Measurements from ENCODE around the gene TEX48. TPM values are rescaled to one million over a fixed set of nuclear protein-coding genes. Genes with fewer than 3 reads are reported as not detected.

TEX48 gene, protein sequence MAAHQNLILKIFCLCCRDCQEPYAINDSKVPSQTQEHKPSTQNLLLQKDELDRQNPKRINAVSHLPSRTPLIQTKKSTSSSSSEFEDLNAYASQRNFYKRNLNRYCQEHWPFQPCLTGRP
- total RNA-seq (not detected), polyA plus RNA-seq (not detected)

DNA sequence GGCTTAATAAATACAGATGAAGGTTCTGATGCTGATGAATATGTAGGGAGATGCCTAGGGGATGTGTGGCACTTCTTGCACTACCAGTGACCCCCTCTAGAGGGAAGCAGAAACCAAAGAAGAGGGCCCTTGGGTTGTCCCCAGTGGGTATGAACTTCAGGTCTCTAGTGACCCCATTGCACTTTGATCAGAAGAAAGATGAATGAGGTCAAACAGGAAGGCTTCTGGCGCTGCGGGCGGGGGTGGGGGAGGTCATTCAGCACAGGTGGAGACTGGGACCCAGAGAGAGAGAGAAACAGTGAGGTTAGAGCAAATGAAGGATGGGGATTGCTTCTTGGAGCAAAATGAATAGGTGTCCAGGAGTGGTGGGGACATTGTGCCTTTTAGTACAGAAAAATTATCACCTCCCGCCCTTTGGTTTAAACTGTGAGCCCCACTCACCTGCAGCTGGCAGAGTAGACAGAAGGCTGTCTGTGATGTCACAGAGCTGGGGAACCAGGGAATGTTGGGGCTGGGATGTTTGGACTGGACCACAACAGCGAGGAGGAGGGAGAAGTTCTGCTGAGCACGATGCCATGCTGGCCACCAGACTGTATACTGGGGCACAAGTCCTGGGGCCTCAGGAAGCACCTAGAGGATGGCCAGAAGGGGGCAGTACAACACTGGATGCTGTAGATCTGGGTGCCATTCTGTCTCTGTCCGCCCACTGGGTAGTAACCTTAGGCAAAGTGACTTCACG, at the start of gene TEX48:
TSS of gene TEX48 (minus strand) at position 599 of the 739 bp plus-strand sequence. CDS start 10,469 bp downstream, outside the sequence.
- peak within 1 kb of the TSS in 1 of 3 donors; percentile 21 for H3K27ac Mint-ChIP-seq
- H3K27me3 ChIP-seq (ENCODE audit: control insufficient read depth, insufficient read depth, low read length), result peaks cover 15% of the 10 kb centered on the region
- no peak within 1 kb of the TSS for H3K4me3 ChIP-seq (ENCODE audit: low read depth, low read length)
- ATAC-seq (ENCODE audit: low read depth in 2 of 2), result peak; percentile 87 to 88
- H3K27me3 Mint-ChIP-seq, result peaks cover 37% of the 10 kb centered on the region
- no peaks in the 10 kb centered on the region for H3K36me3 ChIP-seq (ENCODE audit: control insufficient read depth, insufficient read depth, low read length)
- peak within 1 kb of the TSS in 1 of 4 donors; percentile 59 for H3K4me3 Mint-ChIP-seq
- peaks cover 6% of the 10 kb centered on the region for H3K4me1 ChIP-seq (ENCODE audit: control insufficient read depth, insufficient read depth, low read length, poor library complexity, severe bottlenecking)
- no peak within 1 kb of the TSS for H3K27ac ChIP-seq (ENCODE audit: insufficient read depth, low read length, poor library complexity, severe bottlenecking)
- H3K9me3 Mint-ChIP-seq, result peaks cover 0 to 2% (median 0%) of the 10 kb centered on the region in 7 donors
- peaks cover under 1 to 11% (median 5%) of the 10 kb centered on the region in 4 donors for H3K4me1 Mint-ChIP-seq
- peak; percentile 50 to 95 (median 66) for DNase-seq
- H3K36me3 Mint-ChIP-seq, result no peaks in the 10 kb centered on the region
- no peaks in the 10 kb centered on the region for H3K9me3 ChIP-seq (ENCODE audit: control insufficient read depth in 2 of 2, low read length in 2 of 2)

DNA sequence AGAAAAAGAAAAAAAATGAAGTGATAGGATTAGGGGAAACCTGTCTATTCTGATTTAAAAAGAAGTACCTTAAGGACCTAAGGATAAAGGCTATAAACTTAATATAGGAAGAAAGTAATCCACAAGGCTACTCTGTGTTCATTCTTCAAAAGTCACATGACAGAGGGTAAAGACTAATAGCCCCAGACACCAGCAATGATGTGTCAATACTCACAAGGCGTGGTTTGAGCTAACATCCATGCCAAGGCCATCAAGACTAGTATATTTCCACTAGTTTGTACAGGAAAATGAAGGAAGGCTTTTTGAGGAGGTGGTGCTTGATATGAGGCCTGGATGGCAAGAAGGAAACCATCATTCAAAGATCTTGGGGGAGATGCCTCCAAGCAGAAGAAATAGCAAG, 49.7 kb upstream of the TEX48 start:
- Histone ChIP-seq H3K4me3 (ENCODE audit: low read depth, low read length) (no peak overlapping the region), H3K4me1 (ENCODE audit: control insufficient read depth, insufficient read depth, low read length, poor library complexity, severe bottlenecking) (peaks cover 10% of the 10 kb centered on the region), H3K27ac (ENCODE audit: insufficient read depth, low read length, poor library complexity, severe bottlenecking) (no peak overlapping the region), H3K27me3 (ENCODE audit: control insufficient read depth, insufficient read depth, low read length) (no peaks in the 10 kb centered on the region), H3K9me3 (ENCODE audit: control insufficient read depth in 2 of 2, low read length in 2 of 2) (no peaks in the 10 kb centered on the region), H3K36me3 (ENCODE audit: control insufficient read depth, insufficient read depth, low read length) (no peaks in the 10 kb centered on the region)
- H3K36me3 Mint-ChIP-seq, result no peaks in the 10 kb centered on the region
- H3K27me3 Mint-ChIP-seq, result peaks cover 7% of the 10 kb centered on the region
- ATAC-seq (ENCODE audit: low read depth in 2 of 2) (no peak), DNase-seq (no peak)
- peaks cover 4 to 20% (median 12%) of the 10 kb centered on the region in 4 donors for H3K4me1 Mint-ChIP-seq
- H3K4me3 Mint-ChIP-seq, result no peak overlapping the region
- H3K27ac Mint-ChIP-seq, result no peak overlapping the region
- peaks cover 0 to 5% (median 0%) of the 10 kb centered on the region in 7 donors for H3K9me3 Mint-ChIP-seq

DNA sequence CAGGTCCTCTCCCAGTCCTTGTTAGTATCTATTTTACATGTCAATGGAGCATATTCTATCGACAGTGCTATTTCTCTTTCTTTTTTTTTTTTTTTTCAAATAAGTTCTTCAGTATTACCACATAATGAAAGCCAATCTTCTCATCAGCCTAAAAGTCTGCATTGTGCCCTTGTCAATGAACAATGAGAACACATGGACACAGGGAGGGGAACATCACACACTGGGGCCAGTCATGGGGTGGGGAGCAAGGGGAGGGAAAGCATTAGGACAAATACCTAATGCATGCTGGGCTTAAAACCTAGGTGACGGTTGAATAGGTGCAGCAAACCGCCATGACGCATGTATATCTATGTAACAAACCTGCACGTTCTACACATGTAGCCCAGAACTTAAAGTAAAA, 47.7 kb upstream of the TEX48 start:
- H3K4me3 ChIP-seq (ENCODE audit: low read depth, low read length), result no peak overlapping the region
- H3K36me3 Mint-ChIP-seq, result no peaks in the 10 kb centered on the region
- H3K4me1 ChIP-seq (ENCODE audit: control insufficient read depth, insufficient read depth, low read length, poor library complexity, severe bottlenecking), result no peaks in the 10 kb centered on the region
- no peak overlapping the region for H3K4me3 Mint-ChIP-seq
- no peaks in the 10 kb centered on the region for H3K36me3 ChIP-seq (ENCODE audit: control insufficient read depth, insufficient read depth, low read length)
- ATAC-seq (ENCODE audit: low read depth in 2 of 2) (no peak), DNase-seq (no peak)
- H3K27ac Mint-ChIP-seq, result no peak overlapping the region
- H3K4me1 Mint-ChIP-seq, result peaks cover 0 to under 1% (median under 1%) of the 10 kb centered on the region in 4 donors
- no peaks in the 10 kb centered on the region for H3K27me3 ChIP-seq (ENCODE audit: control insufficient read depth, insufficient read depth, low read length)
- H3K27me3 Mint-ChIP-seq, result no peaks in the 10 kb centered on the region
- H3K27ac ChIP-seq (ENCODE audit: insufficient read depth, low read length, poor library complexity, severe bottlenecking), result no peak overlapping the region
- H3K9me3 Mint-ChIP-seq, result peaks cover 0 to 5% (median 0%) of the 10 kb centered on the region in 7 donors
- H3K9me3 ChIP-seq (ENCODE audit: control insufficient read depth in 2 of 2, low read length in 2 of 2), result no peaks in the 10 kb centered on the region

DNA sequence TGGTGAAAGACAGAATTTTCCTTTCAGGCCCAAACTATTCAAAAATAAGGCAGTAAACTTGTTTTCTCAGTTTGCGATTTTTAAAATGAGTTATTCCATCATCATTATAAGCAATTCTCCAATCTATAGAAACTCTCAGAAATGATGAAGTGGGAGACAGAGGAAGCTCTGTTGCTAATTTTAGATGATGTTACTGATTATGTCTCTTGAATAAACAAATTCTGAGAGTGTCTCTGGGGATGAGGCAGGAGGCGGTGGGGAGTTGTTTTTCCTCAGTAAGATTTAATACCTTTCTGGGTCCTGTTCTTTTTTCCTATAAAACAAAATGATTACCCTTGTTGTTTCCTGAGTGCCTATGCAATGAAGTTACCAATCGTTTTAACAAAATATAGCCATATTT, 43.9 kb upstream of the TEX48 start:
- no peak overlapping the region for H3K27ac Mint-ChIP-seq
- no peaks in the 10 kb centered on the region for H3K4me1 ChIP-seq (ENCODE audit: control insufficient read depth, insufficient read depth, low read length, poor library complexity, severe bottlenecking)
- peaks cover 15% of the 10 kb centered on the region for H3K27me3 Mint-ChIP-seq
- no peak overlapping the region for H3K4me3 ChIP-seq (ENCODE audit: low read depth, low read length)
- DNase-seq (no peak), ATAC-seq (ENCODE audit: low read depth in 2 of 2) (no peak)
- no peaks in the 10 kb centered on the region for H3K27me3 ChIP-seq (ENCODE audit: control insufficient read depth, insufficient read depth, low read length)
- no peaks in the 10 kb centered on the region for H3K9me3 ChIP-seq (ENCODE audit: control insufficient read depth in 2 of 2, low read length in 2 of 2)
- H3K27ac ChIP-seq (ENCODE audit: insufficient read depth, low read length, poor library complexity, severe bottlenecking), result no peak overlapping the region
- H3K36me3 Mint-ChIP-seq, result no peaks in the 10 kb centered on the region
- peaks cover 0 to 5% (median 0%) of the 10 kb centered on the region in 7 donors for H3K9me3 Mint-ChIP-seq
- H3K36me3 ChIP-seq (ENCODE audit: control insufficient read depth, insufficient read depth, low read length), result no peaks in the 10 kb centered on the region
- no peak overlapping the region for H3K4me3 Mint-ChIP-seq
- peaks cover 0 to 6% (median 3%) of the 10 kb centered on the region in 4 donors for H3K4me1 Mint-ChIP-seq

DNA sequence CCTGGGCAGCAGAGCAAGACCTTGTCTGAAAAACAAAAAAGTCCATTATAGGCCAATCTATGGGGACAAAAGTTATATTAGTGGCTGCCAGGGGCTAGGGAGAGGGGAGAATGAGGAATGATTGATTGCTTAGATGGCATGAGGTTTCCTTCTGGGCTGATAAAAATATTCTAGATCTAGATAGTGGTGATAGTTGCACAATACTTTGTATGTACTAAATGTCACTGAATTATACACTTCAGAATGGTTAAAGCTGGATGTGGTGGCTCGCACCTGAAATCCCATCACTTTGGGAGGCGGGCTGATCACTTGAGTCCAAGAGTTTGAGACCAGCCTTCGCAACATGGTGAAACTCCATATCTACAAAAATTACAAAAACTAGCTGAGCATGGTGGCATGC, 42.8 kb upstream of the TEX48 start:
- no peak overlapping the region for H3K27ac Mint-ChIP-seq
- no peaks in the 10 kb centered on the region for H3K36me3 Mint-ChIP-seq
- peaks cover 0 to 5% (median 0%) of the 10 kb centered on the region in 7 donors for H3K9me3 Mint-ChIP-seq
- Histone ChIP-seq H3K4me3 (ENCODE audit: low read depth, low read length) (no peak overlapping the region), H3K36me3 (ENCODE audit: control insufficient read depth, insufficient read depth, low read length) (no peaks in the 10 kb centered on the region), H3K27me3 (ENCODE audit: control insufficient read depth, insufficient read depth, low read length) (no peaks in the 10 kb centered on the region), H3K9me3 (ENCODE audit: control insufficient read depth in 2 of 2, low read length in 2 of 2) (no peaks in the 10 kb centered on the region), H3K4me1 (ENCODE audit: control insufficient read depth, insufficient read depth, low read length, poor library complexity, severe bottlenecking) (peaks cover 2% of the 10 kb centered on the region), H3K27ac (ENCODE audit: insufficient read depth, low read length, poor library complexity, severe bottlenecking) (no peak overlapping the region)
- ATAC-seq (ENCODE audit: low read depth in 2 of 2) (no peak), DNase-seq (no peak)
- H3K27me3 Mint-ChIP-seq, result peaks cover 24% of the 10 kb centered on the region
- H3K4me1 Mint-ChIP-seq, result peaks cover under 1 to 9% (median 5%) of the 10 kb centered on the region in 4 donors
- H3K4me3 Mint-ChIP-seq, result no peak overlapping the region

DNA sequence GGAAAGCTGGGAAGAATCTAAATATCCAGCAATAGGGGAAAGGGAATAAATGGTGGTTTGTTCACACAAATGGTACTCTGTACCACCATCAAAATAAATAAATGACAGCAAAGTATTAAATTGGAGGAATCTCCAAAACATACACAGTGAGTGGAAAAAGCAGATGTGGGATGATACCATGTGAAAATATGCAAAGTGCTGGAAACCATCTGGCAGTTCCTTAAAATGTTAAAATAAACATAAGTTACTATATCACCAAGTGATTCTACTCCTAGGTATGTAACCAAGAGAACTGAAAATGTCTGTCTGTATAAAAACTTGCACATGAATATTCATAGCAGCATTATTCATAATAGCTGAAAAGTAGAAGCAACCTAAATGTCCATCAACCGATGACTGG, 41.9 kb upstream of the TEX48 start:
- ATAC-seq (ENCODE audit: low read depth in 2 of 2) (no peak), DNase-seq (no peak)
- Histone ChIP-seq H3K4me3 (ENCODE audit: low read depth, low read length) (no peak overlapping the region), H3K9me3 (ENCODE audit: control insufficient read depth in 2 of 2, low read length in 2 of 2) (no peaks in the 10 kb centered on the region), H3K27ac (ENCODE audit: insufficient read depth, low read length, poor library complexity, severe bottlenecking) (no peak overlapping the region), H3K4me1 (ENCODE audit: control insufficient read depth, insufficient read depth, low read length, poor library complexity, severe bottlenecking) (peaks cover 10% of the 10 kb centered on the region), H3K27me3 (ENCODE audit: control insufficient read depth, insufficient read depth, low read length) (no peaks in the 10 kb centered on the region), H3K36me3 (ENCODE audit: control insufficient read depth, insufficient read depth, low read length) (no peaks in the 10 kb centered on the region)
- Mint-ChIP-seq H3K4me3 (no peak overlapping the region), H3K36me3 (no peaks in the 10 kb centered on the region), H3K27ac (no peak overlapping the region), H3K27me3 (peaks cover 29% of the 10 kb centered on the region), H3K9me3 (peaks cover 0 to 5% (median 0%) of the 10 kb centered on the region in 7 donors), H3K4me1 (peaks cover 5 to 18% (median 11%) of the 10 kb centered on the region in 4 donors)

DNA sequence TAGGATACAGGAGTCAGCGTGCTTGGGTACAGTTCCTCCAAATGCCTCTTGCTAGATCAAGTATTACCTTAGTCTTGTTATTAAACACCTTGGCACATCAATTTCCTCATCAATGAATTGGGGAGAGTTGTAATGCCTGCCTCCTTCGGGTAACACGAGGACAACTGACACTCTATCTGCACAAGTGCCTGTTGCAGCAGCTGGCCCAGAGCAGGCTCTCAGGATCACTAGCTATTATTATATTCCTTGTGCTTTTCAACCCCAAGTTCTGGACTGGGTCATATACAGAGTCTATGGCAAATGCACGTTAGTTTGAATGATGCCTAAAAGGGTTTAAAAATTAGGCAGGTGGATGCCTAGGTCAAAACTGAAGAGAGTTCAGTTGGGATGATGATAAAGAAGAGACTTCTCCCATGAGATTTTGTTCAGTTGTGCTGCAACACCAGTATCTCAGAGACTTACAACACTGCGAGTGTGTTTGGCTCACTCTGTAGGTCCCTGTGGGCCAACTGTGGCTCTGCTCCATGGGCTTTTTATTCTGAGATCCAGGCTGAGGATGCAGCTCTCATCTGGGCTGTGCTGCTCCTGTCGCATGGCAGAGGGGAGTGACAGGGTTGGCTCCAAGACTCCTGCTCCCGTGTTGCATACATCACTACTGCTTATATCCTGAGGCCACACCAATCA, 41.1 kb upstream of the TEX48 start:
- Mint-ChIP-seq H3K4me1 (peaks cover 5 to 26% (median 19%) of the 10 kb centered on the region in 4 donors), H3K27ac (peak overlapping the region in 1 of 3 donors; percentile 38), H3K27me3 (peaks cover 38% of the 10 kb centered on the region), H3K4me3 (no peak overlapping the region), H3K36me3 (peaks cover 4% of the 10 kb centered on the region), H3K9me3 (peaks cover 0 to 3% (median 0%) of the 10 kb centered on the region in 7 donors)
- peaks cover 19% of the 10 kb centered on the region for H3K4me1 ChIP-seq (ENCODE audit: control insufficient read depth, insufficient read depth, low read length, poor library complexity, severe bottlenecking)
- no peaks in the 10 kb centered on the region for H3K27me3 ChIP-seq (ENCODE audit: control insufficient read depth, insufficient read depth, low read length)
- no peaks in the 10 kb centered on the region for H3K36me3 ChIP-seq (ENCODE audit: control insufficient read depth, insufficient read depth, low read length)
- no peak for DNase-seq
- no peak overlapping the region for H3K4me3 ChIP-seq (ENCODE audit: low read depth, low read length)
- ATAC-seq (ENCODE audit: low read depth in 2 of 2), result no peak
- H3K27ac ChIP-seq (ENCODE audit: insufficient read depth, low read length, poor library complexity, severe bottlenecking), result no peak overlapping the region
- H3K9me3 ChIP-seq (ENCODE audit: control insufficient read depth in 2 of 2, low read length in 2 of 2), result no peaks in the 10 kb centered on the region

All from CD4-positive, CD25-positive, alpha-beta regulatory T cell (primary cell).